PC-3 (cell line): ENCODE measurements around the gene IKBKE. TPM values are rescaled to one million over a fixed set of nuclear protein-coding genes. Genes with fewer than 3 reads are reported as not detected.

Experiments
- ATAC-seq: fragments of 200-7000 bp; cut with Tn5 transposase; 2 replicates; pipeline ENCODE4 v1.9.1; 2020; ENCODE audit warnings: mild to moderate bottlenecking, moderate library complexity
- BruUV-seq: library from RNA; stranded (reverse); fragments of 400-500 nt; replicated peaks from 2 replicates; lab custom pipeline; 2021; lab: Mats Ljungman, UMichigan
- CTCF ChIA-PET: fragments of 300-600 bp; sonication (Branson Sonifier 250); formaldehyde crosslinking; loops from one replicate; lab custom pipeline; 2022; ENCODE audit warnings: antibody characterized with exemption; lab: Charles Lee
- POLR2A ChIA-PET: fragments of 300-600 bp; sonication (Branson Sonifier 250); formaldehyde crosslinking; loops from one replicate; lab custom pipeline; 2022; ENCODE audit warnings: antibody characterized with exemption; ENCODE audit not compliant: unreplicated experiment; lab: Charles Lee
- DNase-seq: peaks from one replicate; pipeline ENCODE4 v3.0.0-alpha.2; 2015
- H2AFZ ChIP-seq: fragments of 300-600 bp; sonication (generic); 2 replicates; pipeline ENCODE4 v1.6.0; 2016; ENCODE audit warnings: antibody characterized with exemption, low read length
- H3F3A ChIP-seq: fragments of 300-600 bp; sonication (generic); one replicate; pipeline ENCODE4 v1.6.0; 2017; ENCODE audit warnings: antibody characterized with exemption, low read length, control low read depth, mild to moderate bottlenecking; ENCODE audit not compliant: unreplicated experiment
- H3K27ac ChIP-seq: fragments of 300-600 bp; sonication (generic); 2 replicates; pipeline ENCODE4 v1.5.1; 2016; ENCODE audit warnings: mild to moderate bottlenecking, low read length
- H3K27me3 ChIP-seq: fragments of 300-600 bp; sonication (generic); 2 replicates; pipeline ENCODE4 v1.6.1; 2016; ENCODE audit warnings: low read length, mixed read lengths
- H3K36me3 ChIP-seq: fragments of 300-600 bp; sonication (generic); 2 replicates; pipeline ENCODE4 v1.6.1; 2016; ENCODE audit warnings: low read depth, mixed run types, low read length, mixed read lengths
- H3K4me1 ChIP-seq: fragments of 300-600 bp; sonication (generic); 2 replicates; pipeline ENCODE4 v1.5.1; 2016; ENCODE audit warnings: low read length; ENCODE audit not compliant: insufficient read depth
- H3K4me2 ChIP-seq: fragments of 300-600 bp; sonication (generic); 2 replicates; pipeline ENCODE4 v1.6.0; 2016; ENCODE audit warnings: low read length
- H3K4me3 ChIP-seq: fragments of 300-600 bp; sonication (generic); 2 replicates; pipeline ENCODE4 v1.5.1; 2016; ENCODE audit warnings: mild to moderate bottlenecking, low read length, mixed read lengths
- H3K79me2 ChIP-seq: fragments of 300-600 bp; sonication (generic); 2 replicates; pipeline ENCODE4 v1.6.1; 2017; ENCODE audit warnings: low read length, mixed read lengths
- H3K9ac ChIP-seq: fragments of 300-600 bp; sonication (generic); 2 replicates; pipeline ENCODE4 v1.6.0; 2016; ENCODE audit warnings: mild to moderate bottlenecking, low read length
- H3K9me2 ChIP-seq: fragments of 300-600 bp; sonication (generic); replicated peaks from 2 replicates; pipeline ENCODE4 v1.6.1; 2016; ENCODE audit warnings: mixed run types, low read length, mixed read lengths
- H3K9me3 ChIP-seq: fragments of 300-600 bp; sonication (generic); 2 replicates; pipeline ENCODE4 v1.6.1; 2016; ENCODE audit warnings: low read length, mixed read lengths
- H4K20me1 ChIP-seq: fragments of 300-600 bp; sonication (generic); 2 replicates; pipeline ENCODE4 v1.6.1; 2016; ENCODE audit warnings: low read length, mixed read lengths
- CTCF ChIP-seq: fragments of 300-600 bp; sonication (generic); conservative IDR thresholded peaks from 2 replicates; pipeline ENCODE4 v1.5.1; 2017; ENCODE audit warnings: antibody characterized with exemption, low read depth, mild to moderate bottlenecking, low read length
- EZH2 ChIP-seq: fragments of 300-600 bp; sonication (generic); IDR thresholded peaks from one replicate; pipeline ENCODE4 v1.6.1; 2017; ENCODE audit warnings: antibody characterized with exemption, mild to moderate bottlenecking, low read length; ENCODE audit not compliant: unreplicated experiment
- EZH2phosphoT487 ChIP-seq: fragments of 300-600 bp; sonication (generic); IDR thresholded peaks from 2 replicates; pipeline ENCODE4 v1.6.1; 2018; ENCODE audit warnings: mild to moderate bottlenecking, antibody characterized with exemption, low read length, borderline replicate concordance
- intact Hi-C: fragments of 100-400 bp; cut with micrococcal nuclease; formaldehyde crosslinking; loops from 2 replicates; pipeline ENCODE4 v1.9.0; 2023
- total RNA-seq: library from RNA; depleted of rRNA; stranded (reverse); fragments of >200 nt; gene quantifications from 2 replicates; pipeline ENCODE4 v1.2.3, GENCODE V29; 2014

IKBKE gene
- total RNA-seq, 1 experiment from 2014 or later, result 28.3 TPM

GRCh38 chr1:206491616-206492015 is 21.3 kb downstream of the IKBKE start:
- Histone ChIP-seq H3K27me3 (no peaks in the 10 kb centered on the region), H3K9ac (no peak overlapping the region), H3K4me2 (no peak overlapping the region), H4K20me1 (no peaks in the 10 kb centered on the region), H2AFZ (no peak overlapping the region), H3K4me3 (no peak overlapping the region), H3K36me3 (peaks cover 11% of the 10 kb centered on the region; the same call in 1 of the 2 replicates), H3F3A (no peaks in the 10 kb centered on the region), H3K79me2 (no peaks in the 10 kb centered on the region), H3K27ac (no peak overlapping the region), H3K9me2 (no peaks in the 10 kb centered on the region), H3K9me3 (no peaks in the 10 kb centered on the region), H3K4me1 (no peaks in the 10 kb centered on the region)
- intact Hi-C loops, result loop anchor here (2.0 kb wide), 1 partner anchor 49 kb away; no protein-coding TSS in a partner anchor
- no peak for ATAC-seq
- DNase-seq, result no peak
- CTCF ChIA-PET, result no interaction called here
- no peak for TF ChIP-seq EZH2phosphoT487
- no peak for TF ChIP-seq CTCF
- no peak for TF ChIP-seq EZH2
- POLR2A ChIA-PET, result no interaction called here
- no TSS peak for BruUV-seq

- H3K4me3 ChIP-seq, result no peak overlapping the region
- no TSS peak for BruUV-seq
- no peaks in the 10 kb centered on the region for H3K79me2 ChIP-seq
- H2AFZ ChIP-seq, result no peak overlapping the region
- H3F3A ChIP-seq, result no peaks in the 10 kb centered on the region
- H3K9me3 ChIP-seq, result no peaks in the 10 kb centered on the region
- 0 out of 2 replicates have a peak, but pooled peaks cover under 1% of the 10 kb centered on the region for H3K4me1 ChIP-seq
- no peak for TF ChIP-seq EZH2phosphoT487
- no peak for TF ChIP-seq EZH2
- no peak for TF ChIP-seq CTCF
- POLR2A ChIA-PET, result no interaction called here
- no peak overlapping the region for H3K4me2 ChIP-seq
- DNase-seq (no peak), ATAC-seq (no peak)
- no peak overlapping the region for H3K9ac ChIP-seq
- H3K36me3 ChIP-seq, result peaks cover 11% of the 10 kb centered on the region; the same call in 1 of the 2 replicates
- intact Hi-C loops, result no loop called here
- no peaks in the 10 kb centered on the region for H3K9me2 ChIP-seq
- CTCF ChIA-PET, result no interaction called here
- H4K20me1 ChIP-seq, result no peaks in the 10 kb centered on the region
- no peaks in the 10 kb centered on the region for H3K27me3 ChIP-seq
- no peak overlapping the region for H3K27ac ChIP-seq
Observed at GRCh38 chr1:206492589-206492988, 22.3 kb downstream of the IKBKE start.

GRCh38 chr1:206493279-206493678 is 23.0 kb downstream of the IKBKE start:
- Histone ChIP-seq H4K20me1 (no peaks in the 10 kb centered on the region), H3K9ac (no peak overlapping the region), H3K4me2 (no peak overlapping the region), H3K36me3 (peaks cover 11% of the 10 kb centered on the region; the same call in 1 of the 2 replicates), H3K9me3 (no peaks in the 10 kb centered on the region), H3F3A (no peaks in the 10 kb centered on the region), H3K4me3 (no peak overlapping the region), H3K79me2 (no peaks in the 10 kb centered on the region), H3K9me2 (no peaks in the 10 kb centered on the region), H3K4me1 (peaks cover 7% of the 10 kb centered on the region), H3K27me3 (no peaks in the 10 kb centered on the region), H2AFZ (no peak overlapping the region), H3K27ac (no peak overlapping the region)
- POLR2A ChIA-PET, result no interaction called here
- BruUV-seq, result no TSS peak
- ATAC-seq, result no peak
- CTCF ChIA-PET, result no interaction called here
- TF ChIP-seq EZH2, result no peak
- TF ChIP-seq EZH2phosphoT487, result no peak
- TF ChIP-seq CTCF, result no peak
- intact Hi-C loops, result no loop called here
- DNase-seq, result no peak
